Activated CD4-positive, alpha-beta T cell treated with anti-CD3 and anti-CD28 coated beads for 1 hour (primary cell): ENCODE data around the gene VKORC1.

Experiments
- DNase-seq: peaks from one replicate; pipeline ENCODE4 v3.0.0-alpha.2; 2020

Gene VKORC1

GRCh38 chr16:31129568-31130335, 35.2 kb upstream of the VKORC1 start:
- no peak for DNase-seq

GRCh38 chr16:31128711-31129567, 34.3 kb upstream of the VKORC1 start:
- DNase-seq = no peak

GRCh38 chr16:31127182-31127581, 32.6 kb upstream of the VKORC1 start:
- DNase-seq = no peak

DNA sequence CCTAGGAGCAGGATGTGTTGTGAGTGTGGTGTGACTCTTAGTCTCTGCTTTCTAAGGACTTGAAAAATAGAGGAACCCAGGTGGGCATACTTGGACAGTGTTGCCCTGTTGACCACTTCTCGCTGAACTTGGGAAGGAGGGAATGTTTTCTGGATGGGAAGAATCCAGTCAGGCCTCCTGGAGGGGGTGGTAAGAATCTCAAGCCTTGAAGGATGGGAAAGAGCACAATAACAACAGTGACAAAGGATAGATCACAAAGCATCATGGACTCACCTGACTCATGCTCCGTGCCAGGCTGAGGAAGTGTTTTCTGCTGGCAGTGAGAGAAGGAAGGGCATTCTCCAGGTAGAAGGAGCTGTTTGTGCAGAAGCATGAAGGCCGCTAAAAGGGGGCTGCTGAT, 31.2 kb upstream of the VKORC1 start:
- no peak for DNase-seq

GRCh38 chr16:31120129-31120528, 25.5 kb upstream of the VKORC1 start:
- no peak for DNase-seq

- DNase-seq = no peak
Measured at GRCh38 chr16:31118223-31119155, 23.9 kb upstream of the VKORC1 start.

- peak; percentile 94 for DNase-seq
Measured at GRCh38 chr16:31117384-31118222, 23.0 kb upstream of the VKORC1 start, which contains the start of gene KAT8. Gene KAT8, plus strand, starts transcription at chr16:31117664. Its CDS starts 18 bp downstream, at chr16:31117682.

DNA sequence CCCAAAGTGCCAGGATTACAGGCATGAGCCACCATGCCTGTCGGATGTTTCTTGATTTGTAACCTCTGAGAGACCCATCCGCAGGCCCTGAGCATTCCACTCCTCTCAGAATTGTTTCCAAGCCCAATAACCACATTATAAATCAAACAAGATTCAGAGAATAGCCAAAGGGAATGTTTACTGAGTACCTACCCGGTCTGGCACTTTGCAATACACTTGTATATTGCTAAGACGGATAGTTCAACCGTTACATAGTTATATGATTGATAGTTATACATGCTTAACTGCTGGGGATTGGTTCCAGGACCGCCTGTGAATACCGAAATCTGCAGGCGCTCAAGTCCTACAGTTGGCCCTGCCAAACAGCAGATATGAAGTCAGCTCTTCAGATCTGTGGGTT, 19.9 kb upstream of the VKORC1 start:
- DNase-seq = no peak

GRCh38 chr16:31113121-31114120, 18.8 kb upstream of the VKORC1 start:
- DNase-seq = no peak

- no peak for DNase-seq
Measured at GRCh38 chr16:31112711-31113110, 18.1 kb upstream of the VKORC1 start.

GRCh38 chr16:31111881-31112466, 17.4 kb upstream of the VKORC1 start:
- no peak for DNase-seq

DNA sequence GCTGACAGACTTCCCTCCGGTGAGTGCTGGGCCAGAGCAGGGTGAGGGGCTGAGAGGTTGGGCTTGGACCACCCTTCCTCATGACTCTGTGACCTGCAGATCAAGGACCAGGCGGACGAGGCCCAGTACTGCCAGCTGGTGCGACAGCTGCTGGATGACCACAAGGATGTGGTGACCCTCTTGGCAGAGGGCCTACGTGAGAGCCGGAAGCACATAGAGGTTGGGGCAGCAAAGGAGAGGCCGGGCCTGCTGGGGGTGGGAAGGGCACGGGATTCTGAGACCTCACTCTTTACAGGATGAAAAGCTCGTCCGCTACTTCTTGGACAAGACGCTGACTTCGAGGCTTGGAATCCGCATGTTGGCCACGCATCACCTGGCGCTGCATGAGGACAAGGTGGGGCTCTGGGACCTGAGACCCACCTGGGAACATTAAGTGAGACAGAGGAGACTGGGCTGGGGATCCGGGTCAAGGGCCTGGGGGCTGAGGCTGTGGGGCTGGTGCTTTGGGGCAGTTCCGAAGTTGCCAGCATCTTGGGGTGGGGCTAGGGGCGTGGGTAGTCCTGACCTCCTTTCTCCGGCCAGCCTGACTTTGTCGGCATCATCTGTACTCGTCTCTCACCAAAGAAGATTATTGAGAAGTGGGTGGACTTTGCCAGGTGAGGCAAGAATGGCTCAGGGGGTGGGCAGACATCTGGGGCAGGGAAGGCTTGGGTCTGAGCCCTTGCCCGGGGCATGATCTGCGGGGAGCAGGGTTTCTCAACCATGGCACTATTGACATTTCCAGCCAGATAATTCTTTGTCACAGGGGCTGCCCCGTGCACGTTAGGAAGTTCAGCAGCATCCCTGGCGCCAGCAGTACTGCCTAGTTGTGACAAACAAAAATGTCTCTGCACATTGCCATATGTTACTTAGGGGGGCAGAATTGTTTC, 15.8 kb upstream of the VKORC1 start:
- no peak for DNase-seq

DNA sequence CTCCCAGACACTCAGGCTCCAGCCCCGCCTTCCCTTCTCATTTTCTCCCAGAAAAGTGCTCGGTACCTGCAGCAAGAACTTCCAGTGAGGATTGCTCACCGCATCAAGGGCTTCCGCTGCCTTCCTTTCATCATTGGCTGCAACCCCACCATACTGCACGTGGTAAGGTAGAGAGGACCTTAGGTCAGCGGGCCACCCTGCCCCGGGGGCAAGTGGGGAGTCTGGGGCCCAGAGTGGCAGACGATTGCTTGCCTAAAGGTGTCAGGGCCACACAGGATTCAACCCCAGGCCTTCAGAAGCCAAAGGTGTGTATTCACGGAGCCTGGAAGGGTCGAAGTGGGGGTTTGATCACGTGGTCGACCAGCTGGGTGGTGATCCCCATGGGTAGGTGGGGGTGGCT, 15.0 kb upstream of the VKORC1 start:
- no peak for DNase-seq

- DNase-seq = no peak
Measured at GRCh38 chr16:31108794-31109558, 14.4 kb upstream of the VKORC1 start.

- peak; percentile 44 for DNase-seq
Measured at GRCh38 chr16:31108035-31108793, 13.6 kb upstream of the VKORC1 start, which contains the start of gene BCKDK. Gene BCKDK, plus strand, starts transcription at chr16:31108386. Its CDS starts 838 bp downstream, at chr16:31109224.

GRCh38 chr16:31107465-31107867, 12.9 kb upstream of the VKORC1 start:
- no peak for DNase-seq
